Left hindlimb (tissue), 1 donor: ENCODE results near the gene TRAPPC12.
"Not testable (repeated sequence)": the region's sequence is repeated elsewhere in the genome, so short reads cannot be mapped to it uniquely, and the experiment has no call there.

Experiments
- DNase-seq: peaks from one replicate; pipeline ENCODE4 v3.0.0-alpha.2; 2018

TRAPPC12 gene

DNA sequence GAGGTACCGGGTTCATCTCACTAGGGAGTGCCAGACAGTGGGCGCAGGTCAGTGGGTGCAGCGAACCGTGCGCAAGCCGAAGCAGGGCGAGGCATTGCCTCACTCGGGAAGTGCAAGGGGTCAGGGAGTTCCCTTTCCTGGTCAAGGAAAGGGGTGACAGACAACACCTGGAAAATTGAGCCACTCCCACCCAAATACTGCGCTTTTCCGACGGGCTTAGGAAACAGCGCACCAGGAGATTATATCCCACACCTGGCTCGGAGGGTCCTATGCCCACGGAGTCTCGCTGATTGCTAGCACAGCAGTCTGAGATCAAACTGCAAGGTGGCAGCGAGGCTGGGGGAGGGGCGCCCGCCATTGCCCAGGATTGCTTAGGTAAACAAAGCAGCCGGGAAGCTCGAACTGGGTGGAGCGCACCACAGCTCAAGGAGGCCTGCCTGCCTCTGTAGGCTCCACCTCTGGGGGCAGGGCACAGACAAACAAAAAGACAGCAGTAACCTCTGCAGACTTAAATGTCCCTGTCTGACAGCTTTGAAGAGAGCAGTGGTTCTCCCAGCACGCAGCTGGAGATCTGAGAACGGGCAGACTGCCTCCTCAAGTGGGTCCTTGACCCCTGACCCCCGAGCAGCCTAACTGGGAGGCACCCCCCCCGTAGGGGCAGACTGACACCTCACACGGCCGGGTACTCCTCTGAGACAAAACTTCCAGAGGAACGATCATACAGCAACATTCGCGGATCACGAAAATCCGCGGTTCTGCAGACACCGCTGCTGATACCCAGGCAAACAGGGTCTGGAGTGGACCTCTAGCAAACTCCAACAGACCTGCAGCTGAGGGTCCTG, 9.9 kb upstream of the TRAPPC12 start:
- DNase-seq, result not testable (repeated sequence)

DNA sequence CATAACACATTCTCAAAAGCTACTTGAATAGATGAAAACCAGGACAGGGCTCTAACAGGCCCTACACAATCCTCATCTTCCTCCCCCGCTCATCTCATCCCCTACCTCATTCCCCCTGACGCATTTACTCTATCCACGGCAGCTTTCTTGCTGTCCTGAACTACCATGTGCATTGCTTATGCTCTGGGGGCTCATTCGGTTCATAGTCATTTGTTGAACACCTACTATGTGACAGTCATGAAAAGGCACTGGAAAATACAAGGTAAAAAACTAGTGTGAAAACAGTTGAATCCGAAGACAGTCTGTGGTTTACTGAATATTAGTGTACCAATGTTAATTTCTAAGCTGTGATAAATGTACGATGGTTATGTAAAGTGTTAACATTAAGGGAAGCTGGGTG, 2.7 kb upstream of the TRAPPC12 start:
- no peak for DNase-seq

DNA sequence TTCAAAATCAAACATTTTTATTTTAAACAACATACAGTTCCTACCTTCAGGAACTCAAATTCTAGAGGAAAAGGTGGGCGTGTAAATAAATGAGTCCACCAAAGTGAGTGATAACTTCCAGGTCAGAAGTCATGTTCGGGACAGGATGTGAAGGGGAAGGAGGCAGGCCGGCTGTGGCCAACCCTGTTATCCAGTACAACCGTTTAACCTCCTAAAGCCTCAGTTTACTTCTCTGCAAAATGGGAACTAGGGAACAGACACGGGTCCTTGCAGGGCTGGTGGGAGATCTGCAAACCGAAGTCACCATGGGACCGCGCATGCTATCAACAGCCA, 2.2 kb upstream of the TRAPPC12 start:
- DNase-seq, result peak; percentile 42

DNA sequence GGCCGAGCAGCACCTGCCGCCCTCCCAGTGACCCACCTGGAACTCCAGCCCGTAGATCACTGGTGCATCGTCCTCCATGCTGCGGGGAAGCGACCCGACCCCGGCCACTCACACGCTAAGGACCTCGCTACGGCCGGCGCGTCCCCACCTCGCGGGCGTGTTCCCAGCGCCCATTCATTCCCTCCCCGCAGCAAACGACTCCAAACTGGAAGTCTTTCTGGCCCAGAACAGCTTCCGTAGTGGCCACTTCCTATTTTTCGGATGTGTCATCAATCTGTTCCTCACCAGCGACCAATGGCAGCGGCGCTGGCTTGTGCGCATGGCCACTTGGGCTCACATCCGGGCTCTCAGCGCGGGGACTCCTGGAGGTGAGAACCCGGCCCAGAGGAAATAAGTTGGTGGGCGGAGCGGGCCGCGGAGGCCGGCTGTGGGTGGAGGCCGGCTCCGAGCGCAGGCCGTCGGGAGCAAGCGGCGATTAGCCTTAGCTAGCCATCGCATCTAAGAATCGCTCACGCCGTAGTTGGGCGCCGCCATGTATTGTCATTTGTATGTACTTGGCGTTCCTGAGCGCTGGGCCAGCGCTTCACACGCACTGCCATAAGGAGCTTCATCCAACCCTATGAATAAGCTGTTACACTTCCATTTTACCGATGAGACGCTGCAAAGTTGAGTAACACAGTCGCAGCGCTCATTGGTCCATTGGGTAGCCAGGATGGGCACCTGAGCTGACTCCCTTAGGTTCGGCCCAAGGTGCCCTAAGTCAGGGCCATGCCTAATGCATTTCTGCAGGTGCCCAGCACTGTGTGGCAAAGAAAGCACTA, 1.7 kb upstream of the TRAPPC12 start, which contains the start of gene EIPR1:
TSS of gene EIPR1 (minus strand) at position 207 of the 821 bp plus-strand sequence. CDS start at position 78, 129 bp downstream.
- DNase-seq, result peak; percentile 98

DNA sequence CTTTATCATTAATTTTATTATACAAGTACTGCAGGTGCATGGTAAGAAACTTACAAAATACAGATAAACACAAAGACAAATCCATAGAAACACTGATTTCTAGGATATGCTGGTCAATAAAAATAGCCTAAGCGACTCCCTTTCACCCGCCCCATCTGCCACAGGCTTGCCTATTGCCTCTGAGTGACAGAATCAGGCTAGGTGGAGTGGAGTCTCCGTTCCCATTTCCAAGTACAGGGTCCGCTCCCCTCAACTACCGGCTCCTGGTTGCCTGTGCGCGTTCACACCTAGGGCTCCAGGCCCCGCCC, 201 bp upstream of the TRAPPC12 start:
- DNase-seq, result no peak

DNA sequence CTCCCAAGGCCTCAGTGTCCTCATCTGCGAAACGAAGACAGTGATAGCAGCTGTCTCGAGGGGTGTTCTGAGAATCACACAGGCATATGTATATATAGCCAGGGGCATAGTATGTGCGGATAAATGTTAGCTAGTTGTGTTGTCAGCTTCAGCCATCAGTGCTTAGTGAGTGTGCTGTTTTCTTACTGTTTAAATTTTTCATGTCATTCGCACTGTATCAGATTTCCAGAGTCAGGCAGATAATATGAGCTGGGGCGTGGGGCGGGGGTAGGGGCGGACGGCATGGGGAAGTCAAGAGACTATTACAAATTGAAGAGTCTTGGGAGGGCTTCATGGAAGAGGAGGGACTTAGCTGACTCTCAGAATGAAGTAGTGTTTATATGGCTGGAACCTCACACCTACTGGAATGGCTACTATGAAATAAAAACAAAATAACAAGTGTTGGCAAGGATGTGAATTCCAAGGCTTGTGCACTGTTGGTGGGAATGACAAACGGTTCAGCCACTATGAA, 7.0 kb downstream of the TRAPPC12 start:
- DNase-seq, result no peak

DNA sequence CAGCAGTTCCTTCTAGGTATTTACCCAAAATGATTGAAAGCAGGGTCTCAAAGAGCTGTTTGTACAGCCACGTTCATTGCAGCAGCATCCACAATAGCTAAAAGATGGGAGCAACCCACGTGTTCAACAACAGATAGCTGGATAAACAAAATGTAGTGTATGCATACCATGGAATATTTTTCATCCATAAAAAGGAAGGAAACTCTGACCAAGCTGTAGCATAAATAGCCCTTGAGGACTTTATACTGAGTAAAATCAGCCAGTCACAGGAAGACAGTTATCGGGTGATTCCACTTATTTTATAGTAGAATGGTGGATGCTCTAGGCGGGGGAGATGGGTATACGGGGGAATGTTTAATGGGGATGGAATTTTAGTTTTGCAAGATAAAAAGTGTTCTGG, 7.5 kb downstream of the TRAPPC12 start:
- DNase-seq, result no peak

DNA sequence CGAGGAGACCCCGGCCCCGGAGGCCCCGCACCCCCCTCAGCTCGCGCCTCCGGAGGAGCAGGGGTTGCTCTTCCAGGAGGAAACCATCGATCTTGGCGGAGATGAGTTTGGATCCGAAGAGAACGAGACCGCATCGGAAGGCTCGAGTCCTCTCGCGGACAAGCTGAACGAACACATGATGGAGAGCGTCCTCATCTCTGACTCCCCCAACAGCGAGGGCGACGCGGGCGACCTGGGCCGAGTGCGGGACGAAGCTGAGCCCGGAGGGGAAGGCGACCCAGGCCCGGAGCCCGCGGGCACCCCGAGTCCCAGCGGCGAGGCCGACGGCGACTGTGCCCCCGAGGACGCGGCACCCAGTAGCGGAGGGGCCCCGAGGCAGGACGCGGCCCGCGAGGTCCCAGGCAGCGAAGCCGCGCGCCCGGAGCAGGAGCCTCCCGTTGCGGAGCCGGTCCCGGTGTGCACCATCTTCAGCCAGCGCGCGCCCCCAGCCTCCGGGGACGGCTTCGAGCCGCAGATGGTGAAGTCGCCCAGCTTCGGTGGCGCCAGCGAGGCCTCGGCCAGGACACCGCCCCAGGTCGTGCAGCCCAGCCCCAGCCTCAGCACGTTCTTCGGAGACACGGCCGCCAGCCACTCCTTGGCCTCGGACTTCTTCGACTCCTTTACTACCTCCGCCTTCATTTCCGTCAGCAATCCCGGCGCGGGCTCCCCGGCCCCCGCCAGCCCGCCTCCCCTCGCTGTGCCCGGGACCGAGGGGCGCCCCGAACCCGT, 8.3 kb downstream of the TRAPPC12 start:
- DNase-seq, result no peak

DNA sequence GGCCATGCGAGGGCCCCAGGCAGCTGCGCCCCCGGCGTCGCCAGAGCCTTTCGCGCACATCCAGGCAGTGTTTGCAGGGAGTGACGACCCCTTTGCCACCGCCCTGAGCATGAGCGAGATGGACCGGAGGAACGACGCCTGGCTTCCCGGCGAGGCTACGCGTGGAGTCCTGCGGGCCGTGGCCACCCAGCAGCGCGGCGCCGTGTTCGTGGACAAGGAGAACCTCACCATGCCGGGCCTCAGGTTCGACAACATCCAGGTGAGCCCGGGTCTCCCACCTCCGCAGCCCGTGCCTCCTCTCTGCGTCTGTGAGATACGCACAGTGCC, 8.9 kb downstream of the TRAPPC12 start:
- no peak for DNase-seq

DNA sequence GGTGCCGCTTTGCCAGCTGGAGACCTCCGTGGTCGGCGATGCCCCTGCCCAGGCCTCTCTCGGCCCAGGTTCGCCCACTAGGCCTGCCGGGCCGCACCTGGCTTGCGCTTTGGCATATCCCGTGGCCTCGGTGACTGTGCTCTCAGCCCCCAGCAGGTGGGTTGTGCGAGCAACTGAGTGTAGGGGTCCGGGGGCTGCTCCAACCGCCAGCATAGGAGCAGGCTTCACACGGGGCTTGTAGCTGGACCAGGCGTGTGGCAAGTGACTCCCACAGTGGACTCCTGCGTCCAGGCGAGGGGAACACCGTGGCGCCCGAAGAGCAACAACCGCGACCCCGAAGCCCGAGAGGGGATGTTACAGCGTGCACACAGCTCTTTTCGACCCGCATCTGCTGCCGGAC, 9.7 kb downstream of the TRAPPC12 start:
- no peak for DNase-seq

DNA sequence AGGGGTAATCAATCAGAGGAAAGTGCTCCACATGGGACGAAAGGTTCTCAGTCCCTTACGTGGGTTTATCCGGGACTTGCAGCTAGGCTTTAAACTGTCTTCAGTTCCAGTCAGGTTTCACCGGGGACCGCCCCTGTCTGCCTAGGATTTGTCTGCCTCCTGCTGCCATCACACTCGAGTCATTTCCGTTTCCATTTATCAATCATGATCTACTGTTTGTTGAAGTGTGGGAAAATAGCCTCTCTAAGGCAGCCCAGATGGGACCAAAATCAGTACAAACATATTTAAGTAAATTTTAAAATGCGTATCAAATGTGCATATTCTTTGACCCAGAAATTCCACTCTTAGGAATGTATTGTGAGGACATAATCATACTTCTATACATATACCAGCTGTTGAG, 10.5 kb downstream of the TRAPPC12 start:
- no peak for DNase-seq

DNA sequence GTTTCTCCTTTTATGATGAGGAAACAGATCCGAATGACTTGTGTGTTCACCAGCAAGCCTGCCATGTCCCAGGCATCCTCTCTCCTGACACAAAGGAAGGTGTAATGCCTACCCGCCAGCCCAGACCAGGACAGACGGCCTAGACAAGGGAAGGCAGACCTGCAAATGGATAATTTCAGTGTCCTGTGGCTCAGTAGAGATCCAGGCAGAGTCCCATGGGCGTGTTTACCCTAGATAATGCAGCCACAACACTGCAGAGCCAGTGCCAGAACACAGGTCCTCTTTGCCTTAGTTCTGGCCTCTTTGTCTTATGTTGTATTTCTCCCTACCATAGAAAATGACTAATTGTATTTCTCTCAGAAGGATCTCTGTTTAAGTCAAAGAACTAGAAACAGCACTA, 12.7 kb downstream of the TRAPPC12 start:
- no peak for DNase-seq

DNA sequence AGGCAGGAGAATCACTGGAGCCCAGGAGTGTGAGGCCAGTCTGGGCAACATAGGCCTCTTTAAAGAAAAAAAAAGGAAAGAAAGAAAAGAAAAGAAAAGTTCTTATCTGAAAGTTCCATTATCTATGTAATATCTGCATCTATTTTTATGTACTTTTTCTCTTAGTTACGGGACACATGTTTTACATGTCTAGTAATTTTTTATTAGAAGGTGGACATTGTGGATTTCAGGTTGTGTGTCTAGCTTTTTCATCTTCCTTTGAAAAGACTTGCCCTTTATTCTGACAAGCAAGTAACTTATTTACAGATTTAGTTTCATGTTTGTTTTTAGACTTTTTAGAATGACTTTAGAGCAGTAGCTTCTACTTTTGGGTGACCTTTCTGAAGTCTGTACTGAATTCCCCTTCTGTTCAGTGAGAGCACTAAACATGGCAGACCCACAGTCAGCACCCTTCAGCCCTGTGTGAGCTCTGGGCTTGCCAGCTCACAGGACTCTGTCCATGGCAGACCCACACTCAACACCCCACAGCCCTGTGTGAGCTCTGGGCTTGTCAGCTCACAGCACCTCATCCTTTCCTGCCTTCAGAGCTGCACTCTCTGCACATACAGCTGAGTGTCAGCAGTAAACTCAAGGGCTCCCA, 17.5 kb downstream of the TRAPPC12 start:
- no peak for DNase-seq

DNA sequence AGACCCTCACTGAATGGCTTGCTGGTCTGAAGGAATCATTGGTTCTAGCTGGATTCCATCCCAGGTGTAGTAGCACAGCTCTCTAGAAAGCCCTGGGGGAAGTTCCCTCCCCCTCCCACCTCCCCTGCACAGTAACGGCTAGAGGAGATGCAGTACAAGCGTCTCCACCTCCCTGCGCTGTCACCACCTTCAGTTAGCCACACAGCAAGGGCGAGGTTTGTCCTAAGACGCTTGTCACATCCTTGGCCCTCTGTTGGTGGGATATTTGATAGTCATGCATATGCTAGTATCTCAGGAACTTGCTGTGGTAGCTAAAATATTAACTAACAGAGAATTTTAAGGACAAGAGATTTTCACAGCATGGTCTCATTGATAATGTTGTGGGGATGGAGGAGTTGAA, 19.4 kb downstream of the TRAPPC12 start:
- no peak for DNase-seq

DNA sequence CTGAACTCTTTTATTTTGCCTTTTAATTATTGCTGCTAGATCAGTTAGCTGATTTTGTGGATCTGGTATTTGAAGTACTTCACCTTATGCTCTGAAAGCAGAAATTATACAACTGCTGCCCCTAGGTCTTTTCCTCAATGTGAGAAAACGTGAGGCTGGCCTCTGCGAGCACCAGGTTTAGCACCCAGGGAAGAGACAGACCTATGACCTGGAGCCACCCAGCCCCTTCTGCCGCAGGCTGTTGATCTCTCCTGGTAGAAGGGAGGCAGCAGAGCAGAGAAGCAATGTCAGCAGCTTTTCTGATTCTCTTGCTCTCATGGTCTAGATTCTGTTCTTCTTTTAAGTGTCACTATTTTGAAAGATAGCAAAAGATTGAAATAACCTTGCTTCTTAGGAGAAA, 19.9 kb downstream of the TRAPPC12 start:
- no peak for DNase-seq

DNA sequence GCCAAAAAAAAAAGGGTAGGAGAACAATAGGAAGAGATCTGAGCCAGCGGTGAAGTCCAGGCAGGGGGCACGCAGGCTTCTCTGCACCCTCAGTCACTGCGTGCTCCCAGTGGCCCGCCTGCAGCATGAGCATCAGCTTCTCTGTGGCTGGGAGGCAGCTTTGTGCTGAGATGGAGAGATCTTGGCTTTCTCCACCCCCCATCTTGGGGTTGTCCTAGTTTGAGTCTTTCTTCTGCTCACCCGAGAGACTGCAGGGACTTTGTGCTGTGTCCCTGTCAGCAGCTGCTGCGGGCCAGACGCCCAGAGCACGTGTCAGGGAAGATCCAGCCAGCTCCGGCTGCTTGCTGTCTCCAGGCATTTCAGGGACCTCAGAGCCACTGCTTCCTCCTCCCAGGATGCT, 20.3 kb downstream of the TRAPPC12 start:
- peak; percentile 62 for DNase-seq

DNA sequence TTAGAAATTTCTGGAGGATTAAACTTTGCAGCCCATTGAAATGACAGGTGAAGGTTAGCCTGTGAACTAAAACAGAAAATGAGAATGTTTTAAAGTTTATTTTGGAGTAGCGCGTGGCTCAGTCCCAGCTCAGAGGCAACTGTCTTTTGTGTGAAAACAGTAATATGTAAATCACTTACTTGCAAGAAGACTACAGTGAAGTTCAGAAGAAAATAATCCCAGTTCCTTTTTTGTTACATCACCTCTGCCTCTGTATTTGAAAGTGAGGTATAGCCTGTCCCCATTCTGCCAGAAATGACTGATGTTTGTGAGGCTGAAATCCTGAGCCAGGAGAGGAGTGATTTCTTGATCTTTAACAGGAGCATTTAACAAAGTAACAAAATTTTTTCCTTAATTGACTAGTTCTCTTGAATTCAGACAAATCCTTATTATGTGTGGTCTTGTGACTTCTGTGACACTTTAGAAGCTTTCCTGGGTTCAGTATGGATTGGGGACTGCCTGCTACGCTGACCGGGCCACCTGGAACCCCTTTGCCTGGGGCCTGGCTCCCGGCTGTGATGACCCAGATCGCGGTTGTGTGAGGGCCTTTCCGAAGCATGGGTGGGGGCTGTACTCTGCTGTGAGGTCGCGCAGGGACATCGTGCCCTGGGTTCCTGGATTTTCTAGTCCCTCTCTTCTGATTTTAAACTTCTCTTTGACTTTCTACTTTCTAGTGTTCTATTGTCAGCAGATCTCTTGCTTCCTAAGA, 24.3 kb downstream of the TRAPPC12 start:
- no peak for DNase-seq

DNA sequence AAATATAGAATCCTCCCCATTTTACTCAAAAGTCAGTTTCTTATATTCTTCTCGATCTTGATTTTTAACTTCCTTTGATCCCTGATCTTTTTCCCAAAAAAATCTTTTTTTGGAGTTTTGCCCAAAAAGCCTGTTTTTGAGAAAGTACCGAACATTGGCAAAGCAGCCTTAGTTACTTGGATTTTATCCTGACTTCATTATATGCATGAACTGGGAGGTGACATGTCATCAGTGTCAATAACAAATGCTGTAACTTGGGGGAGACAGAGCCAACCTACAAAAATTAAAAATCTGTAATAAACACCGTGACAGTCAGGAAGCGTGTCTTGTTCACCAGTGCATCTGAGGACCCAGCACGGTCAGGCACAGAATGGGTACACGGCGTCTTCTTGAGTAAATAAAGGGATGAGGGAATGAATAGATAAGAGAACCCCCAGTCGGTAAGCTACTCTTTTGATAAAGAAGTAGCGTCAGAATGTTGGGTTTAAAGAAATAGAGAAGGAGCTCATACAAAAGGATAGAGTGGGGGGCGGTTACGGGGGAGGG, 24.9 kb downstream of the TRAPPC12 start:
- no peak for DNase-seq

DNA sequence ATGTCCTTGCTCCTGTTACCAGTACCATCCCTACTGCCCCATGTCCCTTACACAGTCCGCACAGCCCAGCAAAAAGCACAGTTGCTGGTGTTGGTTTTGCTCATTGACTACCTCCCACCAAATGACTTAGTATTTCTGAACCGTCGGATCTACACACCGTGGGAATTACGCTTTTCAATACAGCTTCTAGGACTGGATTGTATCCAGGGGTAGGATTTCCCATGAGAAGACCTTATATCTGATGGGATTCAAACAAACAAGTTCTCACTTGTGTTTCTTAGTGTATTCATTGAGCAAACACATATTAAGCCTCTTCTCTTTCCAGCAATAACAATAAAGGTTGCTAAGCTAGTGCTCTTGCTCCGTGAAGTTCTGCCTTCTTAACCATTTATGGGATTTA, 25.8 kb downstream of the TRAPPC12 start:
- DNase-seq, result no peak

DNA sequence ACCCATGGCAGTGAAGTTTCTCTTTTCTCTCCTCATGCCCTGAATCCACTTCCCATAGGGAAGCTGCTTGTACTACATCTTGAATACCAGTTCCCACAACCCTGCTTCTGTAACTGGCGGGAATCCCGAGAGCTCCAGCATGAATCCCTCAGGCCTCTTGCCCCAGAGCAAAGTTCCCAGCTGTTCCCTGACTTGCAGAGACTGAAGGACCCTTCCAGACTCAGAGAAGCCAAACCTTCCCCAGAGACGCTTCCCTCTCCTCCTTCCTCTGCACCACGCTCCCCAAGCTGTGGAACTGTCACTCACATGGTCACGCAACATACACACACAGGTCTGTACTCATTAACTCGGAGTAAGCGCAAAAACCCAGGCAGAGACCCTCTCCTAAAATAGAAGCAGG, 26.4 kb downstream of the TRAPPC12 start:
- DNase-seq, result no peak

DNA sequence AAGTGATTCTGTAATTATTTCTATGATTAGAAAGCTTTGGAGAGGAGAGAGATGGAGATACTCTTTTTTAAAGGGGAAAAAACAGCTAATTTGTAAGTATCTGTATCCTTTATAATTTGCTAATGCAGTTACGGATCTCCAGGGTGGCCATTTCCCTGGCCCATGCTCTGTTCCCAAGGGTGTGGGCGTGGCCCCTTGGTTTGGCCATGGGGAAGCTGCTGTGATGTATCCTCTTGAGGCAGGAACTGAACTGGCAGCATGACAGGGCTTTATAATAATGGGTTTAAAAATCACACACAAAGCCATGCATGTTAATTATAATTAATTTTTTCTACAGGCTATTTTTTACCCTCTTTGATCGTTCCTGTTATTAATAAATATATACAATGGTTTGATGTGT, 27.0 kb downstream of the TRAPPC12 start:
- DNase-seq, result no peak

DNA sequence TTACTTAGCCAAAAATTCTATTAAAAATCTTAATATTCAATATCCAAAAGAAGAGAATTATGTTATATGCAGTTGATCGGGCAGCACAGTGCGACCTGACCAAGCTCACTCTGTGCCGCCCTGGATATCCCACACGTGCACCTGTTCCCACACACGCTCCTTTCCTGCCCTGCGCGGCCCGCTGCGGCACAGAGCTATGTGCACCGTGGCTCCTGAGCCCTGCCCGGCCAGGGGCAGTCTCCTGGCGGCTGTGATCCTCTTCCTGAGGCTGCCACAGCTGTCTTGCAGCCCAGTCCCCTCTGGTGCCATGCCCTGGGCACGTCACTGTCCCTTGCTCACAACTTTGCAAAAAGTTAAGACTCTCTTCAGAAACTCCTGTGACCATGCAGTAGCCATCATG, 29.3 kb downstream of the TRAPPC12 start:
- no peak for DNase-seq
